ENCODE results near the gene CYTH2. TPM values are rescaled to one million over a fixed set of nuclear protein-coding genes. Genes with fewer than 3 reads are reported as not detected.
"Not testable (repeated sequence)": the region's sequence is repeated elsewhere in the genome, so short reads cannot be mapped to it uniquely, and the experiment has no call there.

Gene CYTH2
- total RNA-seq, 1 experiment from 2014 or later: 54.6 TPM

GRCh38 chr19:48488478-48488877, 19.3 kb downstream of the CYTH2 start:
- peaks cover 23% of the 10 kb centered on the region for H3K27me3 ChIP-seq (replicated peaks)
- not testable (repeated sequence) for H3K27ac ChIP-seq; DNase-seq (ENCODE audit: low read depth in 1 of 2, low spot score in 2 of 2); H3K9me3 ChIP-seq (replicated peaks); H3K4me3 ChIP-seq; H3K36me3 ChIP-seq
- H3K4me1 ChIP-seq (replicated peaks): peaks cover 27% of the 10 kb centered on the region

GRCh38 chr19:48489608-48490216, 20.5 kb downstream of the CYTH2 start:
- peak; percentile 60 to 71 for DNase-seq (ENCODE audit: low read depth in 1 of 2, low spot score in 2 of 2)
- Histone ChIP-seq H3K36me3 (no peaks in the 10 kb centered on the region), H3K27me3 (replicated peaks) (peaks cover 31% of the 10 kb centered on the region), H3K27ac (no peak overlapping the region), H3K4me1 (replicated peaks) (peaks cover 29% of the 10 kb centered on the region), H3K9me3 (replicated peaks) (no peaks in the 10 kb centered on the region), H3K4me3 (no peak overlapping the region)

GRCh38 chr19:48490981-48491792, 22.0 kb downstream of the CYTH2 start:
- H3K27me3 ChIP-seq (replicated peaks): peaks cover 34% of the 10 kb centered on the region
- H3K4me3 ChIP-seq: no peak overlapping the region
- H3K9me3 ChIP-seq (replicated peaks): no peaks in the 10 kb centered on the region
- no peaks in the 10 kb centered on the region for H3K36me3 ChIP-seq
- peaks cover 28% of the 10 kb centered on the region for H3K4me1 ChIP-seq (replicated peaks)
- H3K27ac ChIP-seq: no peak overlapping the region
- no peak for DNase-seq (ENCODE audit: low read depth in 1 of 2, low spot score in 2 of 2)

GRCh38 chr19:48491793-48492123, 22.6 kb downstream of the CYTH2 start:
- no peak for DNase-seq (ENCODE audit: low read depth in 1 of 2, low spot score in 2 of 2)
- H3K4me3 ChIP-seq: no peak overlapping the region
- H3K27ac ChIP-seq: no peak overlapping the region
- H3K27me3 ChIP-seq (replicated peaks): peaks cover 37% of the 10 kb centered on the region
- H3K9me3 ChIP-seq (replicated peaks): no peaks in the 10 kb centered on the region
- H3K4me1 ChIP-seq (replicated peaks): peaks cover 25% of the 10 kb centered on the region
- no peaks in the 10 kb centered on the region for H3K36me3 ChIP-seq

- DNase-seq (ENCODE audit: low read depth in 1 of 2, low spot score in 2 of 2): peak; percentile 85 to 96
- H3K4me1 ChIP-seq (replicated peaks): peaks cover 17% of the 10 kb centered on the region
- H3K27me3 ChIP-seq (replicated peaks): peaks cover 49% of the 10 kb centered on the region
- H3K4me3 ChIP-seq: peak overlapping the region; percentile 42
- no peaks in the 10 kb centered on the region for H3K36me3 ChIP-seq
- no peak overlapping the region for H3K27ac ChIP-seq
- no peaks in the 10 kb centered on the region for H3K9me3 ChIP-seq (replicated peaks)
Observed at GRCh38 chr19:48492925-48493717, 24.0 kb downstream of the CYTH2 start.

- no peak overlapping the region for H3K27ac ChIP-seq
- H3K4me1 ChIP-seq (replicated peaks): peaks cover 10% of the 10 kb centered on the region
- H3K27me3 ChIP-seq (replicated peaks): peaks cover 53% of the 10 kb centered on the region
- H3K36me3 ChIP-seq: no peaks in the 10 kb centered on the region
- H3K4me3 ChIP-seq: peak overlapping the region; percentile 42
- no peak for DNase-seq (ENCODE audit: low read depth in 1 of 2, low spot score in 2 of 2)
- H3K9me3 ChIP-seq (replicated peaks): no peaks in the 10 kb centered on the region
Observed at GRCh38 chr19:48493718-48494401, 24.7 kb downstream of the CYTH2 start.

- Histone ChIP-seq H3K36me3 (no peaks in the 10 kb centered on the region), H3K9me3 (replicated peaks) (no peaks in the 10 kb centered on the region), H3K4me1 (replicated peaks) (peaks cover 8% of the 10 kb centered on the region; the same call in 1 of the 2 replicates), H3K27me3 (replicated peaks) (peaks cover 58% of the 10 kb centered on the region), H3K27ac (no peak overlapping the region), H3K4me3 (no peak overlapping the region)
- DNase-seq (ENCODE audit: low read depth in 1 of 2, low spot score in 2 of 2): no peak
Observed at GRCh38 chr19:48495396-48495795, 26.2 kb downstream of the CYTH2 start.

- no peak for DNase-seq (ENCODE audit: low read depth in 1 of 2, low spot score in 2 of 2)
- H3K27me3 ChIP-seq (replicated peaks): peaks cover 59% of the 10 kb centered on the region
- peaks cover 8% of the 10 kb centered on the region; the same call in 1 of the 2 replicates for H3K4me1 ChIP-seq (replicated peaks)
- H3K9me3 ChIP-seq (replicated peaks): no peaks in the 10 kb centered on the region
- no peaks in the 10 kb centered on the region for H3K36me3 ChIP-seq
- no peak overlapping the region for H3K4me3 ChIP-seq
- no peak overlapping the region for H3K27ac ChIP-seq
Observed at GRCh38 chr19:48496959-48497727, 28.0 kb downstream of the CYTH2 start.

- Histone ChIP-seq H3K4me1 (replicated peaks) (peaks cover 3% of the 10 kb centered on the region; the same call in 1 of the 2 replicates), H3K27me3 (replicated peaks) (peaks cover 57% of the 10 kb centered on the region), H3K36me3 (no peaks in the 10 kb centered on the region), H3K9me3 (replicated peaks) (no peaks in the 10 kb centered on the region), H3K4me3 (no peak overlapping the region), H3K27ac (no peak overlapping the region)
- DNase-seq (ENCODE audit: low read depth in 1 of 2, low spot score in 2 of 2): no peak
Observed at GRCh38 chr19:48497728-48498594, 28.8 kb downstream of the CYTH2 start.

GRCh38 chr19:48498595-48499311, 29.6 kb downstream of the CYTH2 start:
- Histone ChIP-seq H3K36me3 (no peaks in the 10 kb centered on the region), H3K27ac (no peak overlapping the region), H3K4me1 (replicated peaks) (no peaks in the 10 kb centered on the region; the same call in 1 of the 2 replicates), H3K9me3 (replicated peaks) (no peaks in the 10 kb centered on the region), H3K27me3 (replicated peaks) (peaks cover 55% of the 10 kb centered on the region), H3K4me3 (no peak overlapping the region)
- no peak for DNase-seq (ENCODE audit: low read depth in 1 of 2, low spot score in 2 of 2)

GRCh38 chr19:48499316-48500090, 30.3 kb downstream of the CYTH2 start:
- Histone ChIP-seq H3K27me3 (replicated peaks) (peaks cover 49% of the 10 kb centered on the region), H3K9me3 (replicated peaks) (no peaks in the 10 kb centered on the region), H3K4me1 (replicated peaks) (no peaks in the 10 kb centered on the region), H3K27ac (no peak overlapping the region), H3K4me3 (no peak overlapping the region), H3K36me3 (no peaks in the 10 kb centered on the region)
- DNase-seq (ENCODE audit: low read depth in 1 of 2, low spot score in 2 of 2): no peak

All from SJSA1 (cell line).